Pancreas (tissue), 10 donors: ENCODE results near the gene AKR1E2. TPM values are rescaled to one million over a fixed set of nuclear protein-coding genes. Genes with fewer than 3 reads are reported as not detected.

Source experiments
- ATAC-seq, 4 donors: fragments of 200-7000 bp; cut with Tn5 transposase; one replicate each; pipeline versions ENCODE4 v1.8.0 to v1.9.1; 2020; ENCODE audit warnings: mild to moderate bottlenecking in 4 of 4, moderate library complexity in 4 of 4
- DNase-seq, 6 donors: peaks; one replicate each; pipeline ENCODE4 v3.0.0-alpha.2; 2020
- FAIRE-seq: peaks from 2 replicates; lab custom pipeline; 2012; peaks lifted over from hg19 to GRCh38; lab: Jason Lieb, UNC
- H3K27ac ChIP-seq, 4 donors: fragments of 200-600 bp; sonication (generic); 1 replicate in 3 of 4; 2 replicates in 1 of 4; pipeline versions ENCODE4 v1.5.0 to v1.8.0; 2020
- H3K27me3 ChIP-seq, 4 donors: fragments of 200-600 bp; one replicate each; pipeline ENCODE4 v1.8.0; 2021
- H3K36me3 ChIP-seq, 3 donors: fragments of 200-600 bp; sonication (generic) in 1 of 3; one replicate each; pipeline versions ENCODE4 v1.5.0 to v1.8.0; 2020 to 2021
- H3K4me1 ChIP-seq, 3 donors: fragments of 200-600 bp; one replicate each; pipeline ENCODE4 v1.8.0; 2021
- H3K4me3 ChIP-seq, 4 donors: fragments of 200-600 bp; sonication (generic) in 2 of 4; one replicate each; pipeline versions ENCODE4 v1.5.0 to v1.8.0; 2020 to 2021
- H3K9me3 ChIP-seq, 4 donors: fragments of 200-600 bp; one replicate each; pipeline ENCODE4 v1.8.0; 2021
- CTCF ChIP-seq, 4 donors: fragments of 200-600 bp; sonication (generic) in 3 of 4; IDR thresholded peaks; one replicate each; pipeline versions ENCODE4 v1.5.0 to v1.8.0; 2021; ENCODE audit warnings: antibody characterized with exemption in 4 of 4
- WGBS, 2 donors: extraction: QIAGEN DNeasy Blood & Tissue Kit; methylation state at CpG; one replicate each; pipeline ENCODE4 v1.1.7; 2013; 5-methylcytosine and 5-hydroxymethylcytosine counted together
- intact Hi-C, 3 donors: fragments of 100-400 bp; cut with DNase I; formaldehyde crosslinking; loops; one replicate each; pipeline versions ENCODE4 v1.11.1 to v1.14.2; 2022
- polyA plus RNA-seq, 2 donors: library from polyadenylated mRNA; stranded (reverse); fragments of 200-250 nt; gene quantifications; one replicate each; pipeline ENCODE4 v1.2.3, GENCODE V29; 2013
- total RNA-seq, 6 donors: library from RNA; stranded (reverse); fragmentation: NEBNext Ultra II Directional in 4 of 6; extraction: Animal tissue kit (Norgen Biotek cat#: 25700) in 4 of 6; gene quantifications; one replicate each; pipeline versions ENCODE4 v1.2.1 to v1.2.4, GENCODE V29; 2021 to 2023
- donor health status: healthy with polysubstance abuse.
- donor health status: DM: no; HTN: no; CAD: no; lungs with moderate emphysema.
- donor health status: DM: no; HTN: no; CAD: no.
- donor health status: control.
- donor health status: control.
- donor health status: Bipolar disorder and iron deficiency.
- donor health status: DM: yes; HTN: yes; CAD: no.
- donor health status: DM: no; HTN: no; CAD: no.
- donor health status: DM: no; HTN: no; CAD: no.
- donor health status: DM: yes; HTN: yes; CAD: no.

Gene AKR1E2
- total and polyA plus RNA-seq, 8 donors: 0.85 to 10.2 (median 2.4) TPM

GRCh38 chr10:4792381-4792780 lies 33.6 kb upstream of the AKR1E2 start:
- no peak overlapping the region for H3K4me3 ChIP-seq
- intact Hi-C loops: no loop called here
- no peaks in the 10 kb centered on the region for H3K9me3 ChIP-seq
- H3K27ac ChIP-seq: no peak overlapping the region
- TF ChIP-seq CTCF (IDR thresholded peaks at IDR 0.05): no peak
- DNase-seq (no peak), FAIRE-seq (no peak), ATAC-seq (no peak)
- H3K36me3 ChIP-seq: no peaks in the 10 kb centered on the region
- H3K4me1 ChIP-seq: no peaks in the 10 kb centered on the region
- peaks cover 0 to 7% (median 0%) of the 10 kb centered on the region in 4 donors for H3K27me3 ChIP-seq
- 38 to 64% methylated on average over 1 of the region's 1 CpG for WGBS, 2 donors

- 87 to 93% methylated on average over 3 of the region's 3 CpGs for WGBS, 2 donors
- no peak for ATAC-seq
Observed at GRCh38 chr10:4801405-4801804, 24.6 kb upstream of the AKR1E2 start.

GRCh38 chr10:4802711-4803487 lies 23.1 kb upstream of the AKR1E2 start:
- DNase-seq: no peak
- FAIRE-seq: no peak
- TF ChIP-seq CTCF (IDR thresholded peaks at IDR 0.05): no peak
- intact Hi-C loops: no loop called here
- H3K27ac ChIP-seq: no peak overlapping the region
- H3K27me3 ChIP-seq: no peaks in the 10 kb centered on the region
- no peak for ATAC-seq
- no peaks in the 10 kb centered on the region for H3K9me3 ChIP-seq
- H3K4me3 ChIP-seq: no peak overlapping the region
- H3K36me3 ChIP-seq: no peaks in the 10 kb centered on the region
- WGBS, 2 donors: 71 to 78% methylated on average over 6 of the region's 6 CpGs
- H3K4me1 ChIP-seq: no peaks in the 10 kb centered on the region

More at GRCh38 chr10:4801405-4801804, 24.6 kb upstream of the AKR1E2 start:
- Histone ChIP-seq H3K36me3 (no peaks in the 10 kb centered on the region), H3K27me3 (no peaks in the 10 kb centered on the region), H3K4me1 (no peaks in the 10 kb centered on the region), H3K9me3 (no peaks in the 10 kb centered on the region), H3K27ac (no peak overlapping the region), H3K4me3 (no peak overlapping the region)
- TF ChIP-seq CTCF (IDR thresholded peaks at IDR 0.05): no peak
- DNase-seq (no peak), FAIRE-seq (no peak)
- intact Hi-C loops: no loop called here

GRCh38 chr10:4803822-4804221 lies 22.2 kb upstream of the AKR1E2 start:
- intact Hi-C loops: no loop called here
- no peak for TF ChIP-seq CTCF (IDR thresholded peaks at IDR 0.05)
- H3K27ac ChIP-seq: no peak overlapping the region
- no peaks in the 10 kb centered on the region for H3K36me3 ChIP-seq
- H3K4me3 ChIP-seq: no peak overlapping the region
- WGBS, 2 donors: 44 to 57% methylated on average over 2 of the region's 2 CpGs
- ATAC-seq: no peak
- H3K4me1 ChIP-seq: no peaks in the 10 kb centered on the region
- no peaks in the 10 kb centered on the region for H3K27me3 ChIP-seq
- no peak for DNase-seq
- H3K9me3 ChIP-seq: no peaks in the 10 kb centered on the region
- FAIRE-seq: no peak

GRCh38 chr10:4804465-4804864 lies 21.5 kb upstream of the AKR1E2 start:
- no peaks in the 10 kb centered on the region for H3K9me3 ChIP-seq
- H3K27ac ChIP-seq: no peak overlapping the region
- H3K27me3 ChIP-seq: no peaks in the 10 kb centered on the region
- intact Hi-C loops: no loop called here
- no peak overlapping the region for H3K4me3 ChIP-seq
- FAIRE-seq (no peak), DNase-seq (no peak), ATAC-seq (no peak)
- H3K36me3 ChIP-seq: no peaks in the 10 kb centered on the region
- no peak for TF ChIP-seq CTCF (IDR thresholded peaks at IDR 0.05)
- no peaks in the 10 kb centered on the region for H3K4me1 ChIP-seq
- WGBS, 2 donors: 77 to 80% methylated on average over 5 of the region's 5 CpGs
